Caki2 (cell line): ENCODE data around the gene TCF12. TPM values are rescaled to one million over a fixed set of nuclear protein-coding genes. Genes with fewer than 3 reads are reported as not detected.
"Not testable (repeated sequence)": the region's sequence is repeated elsewhere in the genome, so short reads cannot be mapped to it uniquely, and the experiment has no call there.

Experiments used
- DNase-seq: peaks from one replicate; pipeline ENCODE4 v3.0.0-alpha.2; 2015; ENCODE audit warnings: low read depth
- in situ Hi-C: cut with HindIII; loops from 2 replicates; pipeline ENCODE4 v1.10.0; 2016; ENCODE audit warnings: low sequenced_read_pairs, low pct_unique_long_range_greater_than_20kb, mixed read lengths
- total RNA-seq: library from RNA; depleted of rRNA; stranded (reverse); fragments of >200 nt; shearing (Covaris generic); gene quantifications from 2 replicates; pipeline ENCODE4 v1.2.3, GENCODE V29; 2014; ENCODE audit warnings: low replicate concordance

TCF12 gene
- total RNA-seq, 1 experiment from 2014 or later: 61.2 TPM

GRCh38 chr15:57130956-57131355 lies 212.5 kb downstream of the TCF12 start:
- no peak for DNase-seq
- in situ Hi-C loops: no loop called here

DNA sequence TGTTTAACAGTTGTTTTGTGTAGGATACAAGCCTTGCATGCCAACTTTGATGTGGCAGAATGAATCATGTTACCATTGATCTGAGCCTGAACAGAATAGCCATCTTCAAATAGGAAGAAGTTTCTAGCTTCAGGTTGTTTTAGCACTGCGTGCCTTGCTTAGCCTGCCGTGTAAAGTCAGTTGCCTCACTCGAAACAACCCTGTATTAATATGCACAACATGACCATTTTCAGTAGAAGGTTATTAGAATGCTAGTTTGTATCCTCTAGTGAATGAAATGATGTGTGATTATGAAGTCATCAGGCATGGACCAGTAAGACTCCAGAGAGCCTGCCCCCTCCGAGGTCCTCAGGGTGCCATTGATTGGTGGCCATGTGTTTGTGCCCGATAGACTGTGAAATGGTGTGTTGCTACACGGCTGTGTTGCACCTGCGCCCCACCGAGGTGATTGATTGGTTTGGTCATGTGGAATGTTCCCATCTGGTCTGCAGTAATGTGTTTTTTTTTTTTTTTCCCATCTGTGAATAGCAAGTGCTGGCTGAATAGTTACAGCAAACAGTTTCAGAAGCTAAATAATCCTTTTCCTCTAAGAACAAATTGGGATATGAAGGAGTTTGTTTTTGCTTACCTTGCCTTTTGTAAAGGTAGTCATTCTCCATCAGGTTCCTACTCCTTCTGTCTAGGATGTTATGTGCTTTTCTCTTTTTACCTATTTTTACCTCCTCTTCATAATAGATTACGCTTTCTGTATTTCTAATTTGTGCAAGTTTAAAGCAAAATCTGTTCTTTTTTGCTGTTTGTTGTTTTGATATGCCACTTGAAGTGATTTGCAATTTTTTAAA lies 214.9 kb downstream of the TCF12 start:
- in situ Hi-C loops: no loop called here

GRCh38 chr15:57134071-57134605 lies 215.7 kb downstream of the TCF12 start:
- no peak for DNase-seq
- in situ Hi-C loops: no loop called here

More for the DNA sequence above, 214.9 kb downstream of the TCF12 start:
- no peak for DNase-seq

- DNase-seq: no peak
- in situ Hi-C loops: no loop called here
These were observed 216.4 kb downstream of the TCF12 start for GRCh38 chr15:57134851-57135250.

- DNase-seq: no peak
- in situ Hi-C loops: no loop called here
These were observed 217.4 kb downstream of the TCF12 start for GRCh38 chr15:57135800-57136199.

- in situ Hi-C loops: no loop called here
- peak; percentile 38 for DNase-seq
These were observed 219.9 kb downstream of the TCF12 start for GRCh38 chr15:57138349-57138788.

GRCh38 chr15:57143511-57144078 lies 225.2 kb downstream of the TCF12 start:
- in situ Hi-C loops: no loop called here
- no peak for DNase-seq

GRCh38 chr15:57144448-57144847 lies 226.0 kb downstream of the TCF12 start:
- in situ Hi-C loops: no loop called here

DNA sequence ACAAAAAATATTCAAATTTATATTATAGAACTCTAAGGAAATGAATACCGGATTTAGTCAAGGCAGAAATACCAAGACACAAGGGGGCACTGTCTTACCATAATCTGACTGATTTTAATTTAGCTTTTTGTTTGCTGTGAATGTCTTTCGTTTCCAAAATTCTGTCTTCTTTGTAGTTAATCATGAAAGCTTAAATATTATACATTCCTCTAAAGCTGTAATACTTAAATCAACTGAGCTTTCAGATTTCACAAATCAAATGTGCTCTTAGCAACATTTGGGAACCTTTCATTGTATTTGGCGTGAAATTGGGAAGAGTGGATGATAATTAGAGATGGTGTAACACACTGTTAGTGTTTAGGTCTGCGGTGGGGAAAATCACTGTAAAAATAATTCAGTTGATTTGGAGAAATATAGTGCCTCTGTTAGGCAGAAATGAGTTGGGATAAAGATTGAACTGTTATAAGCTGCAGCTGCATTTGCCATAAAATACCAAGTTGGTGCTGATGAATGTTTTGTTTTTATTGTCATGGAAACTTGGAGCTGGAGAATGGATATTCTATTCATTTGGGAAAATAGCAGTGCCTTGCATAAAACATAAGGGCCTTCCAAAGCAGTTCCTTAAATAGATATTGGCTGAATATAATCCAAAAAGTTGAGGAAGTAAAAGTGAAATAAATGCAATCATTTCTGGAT lies 228.2 kb downstream of the TCF12 start:
- DNase-seq: peak; percentile 32
- in situ Hi-C loops: no loop called here

More at GRCh38 chr15:57144448-57144847, 226.0 kb downstream of the TCF12 start:
- no peak for DNase-seq

DNA sequence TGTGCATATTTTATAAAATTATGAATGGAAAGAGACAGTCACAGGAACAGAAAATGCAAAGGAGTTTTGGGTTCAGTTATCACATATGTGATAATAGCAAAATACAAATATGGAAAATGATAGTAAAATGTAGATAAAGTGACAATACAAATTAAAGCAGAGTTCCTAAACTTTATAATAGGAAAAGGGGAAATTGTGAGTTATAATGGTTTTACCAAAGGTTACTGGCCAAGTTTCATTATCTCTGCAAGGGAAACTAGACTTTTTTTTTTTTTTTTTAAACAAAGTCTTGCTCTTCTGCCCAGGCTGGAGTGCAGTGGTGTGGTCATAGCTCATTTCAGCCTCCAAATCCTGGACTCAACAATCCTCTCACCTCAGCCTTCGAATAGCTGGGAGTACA lies 229.2 kb downstream of the TCF12 start:
- in situ Hi-C loops: no loop called here
- DNase-seq: no peak

- in situ Hi-C loops: no loop called here
- DNase-seq: no peak
These were observed 229.8 kb downstream of the TCF12 start for GRCh38 chr15:57148262-57148661.

- in situ Hi-C loops: no loop called here
- no peak for DNase-seq
These were observed 230.8 kb downstream of the TCF12 start for GRCh38 chr15:57149196-57149595.

DNA sequence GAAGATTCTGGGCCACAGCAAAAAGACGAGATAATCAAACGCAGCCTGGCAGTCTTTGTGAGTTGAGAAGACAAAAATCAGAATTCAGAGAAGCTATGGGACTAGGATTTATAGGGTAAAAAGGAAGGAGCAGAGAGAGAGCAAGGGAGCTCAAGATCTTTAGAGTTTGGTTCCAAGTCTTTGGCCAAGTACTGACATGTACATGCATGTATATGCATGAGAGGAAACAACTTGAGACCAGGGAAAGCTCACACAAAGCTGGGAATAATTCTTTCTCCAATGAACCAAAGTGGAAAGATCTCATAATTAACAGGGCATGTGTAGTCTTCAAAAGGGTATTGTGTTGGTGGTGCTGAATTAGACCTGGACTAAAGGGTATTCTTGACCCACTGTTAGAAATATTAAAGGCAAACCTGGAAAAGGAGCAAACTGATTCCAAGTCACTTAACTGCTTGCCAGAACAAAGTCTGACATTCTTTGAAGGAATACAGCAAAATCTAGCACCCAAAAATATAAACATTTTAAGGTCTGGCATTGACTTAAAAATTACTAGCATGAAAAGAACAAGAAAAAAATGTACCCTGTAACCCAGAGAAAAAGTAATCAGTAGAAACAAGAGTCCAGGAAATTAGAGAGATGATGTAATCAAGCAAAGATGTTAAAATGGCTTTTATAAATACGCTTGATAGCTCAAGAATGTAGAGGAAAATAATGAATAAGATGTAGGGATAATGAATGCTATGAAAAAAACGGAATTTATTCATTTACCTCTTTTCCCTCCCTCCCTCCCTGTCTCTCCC lies 231.8 kb downstream of the TCF12 start:
- in situ Hi-C loops: no loop called here
- DNase-seq: no peak

DNA sequence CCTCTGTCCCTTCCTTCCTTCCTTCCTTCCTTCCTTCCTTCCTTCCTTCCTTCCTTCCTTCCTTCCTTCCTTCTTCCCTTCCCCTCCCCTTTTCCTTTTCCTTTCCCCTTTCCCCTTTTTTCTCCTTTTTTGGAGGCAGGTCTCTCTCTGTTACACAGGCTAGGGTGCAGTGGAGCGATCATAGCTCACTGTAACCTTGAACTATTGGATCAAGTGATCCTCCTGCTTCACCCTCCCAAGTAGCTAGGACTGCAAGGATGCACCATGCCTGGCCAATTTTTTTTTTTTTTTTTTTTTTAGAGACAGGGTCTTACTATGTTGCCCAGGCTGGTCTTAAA lies 232.4 kb downstream of the TCF12 start:
- DNase-seq, in situ Hi-C loops: not testable (repeated sequence)

DNA sequence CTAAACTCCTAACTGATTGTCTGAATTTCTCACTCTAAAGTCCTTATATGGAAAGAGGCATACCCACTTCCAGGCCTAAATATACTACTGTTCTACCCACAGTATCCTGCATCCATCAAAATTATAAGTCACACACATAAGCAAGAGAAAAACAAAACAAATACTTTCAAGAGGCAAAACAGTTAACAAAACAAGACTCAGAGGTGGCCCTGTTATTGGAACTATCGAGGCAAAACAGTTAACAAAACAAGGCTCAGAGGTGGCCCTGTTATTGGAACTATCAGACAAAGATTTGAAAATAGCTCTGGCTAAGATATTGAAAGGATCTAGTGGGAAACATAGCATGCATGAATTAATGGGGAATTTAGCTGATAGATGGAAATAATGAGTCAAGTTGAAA lies 233.7 kb downstream of the TCF12 start:
- no peak for DNase-seq
- in situ Hi-C loops: no loop called here

GRCh38 chr15:57152666-57153539 lies 234.5 kb downstream of the TCF12 start:
- in situ Hi-C loops: no loop called here
- no peak for DNase-seq

GRCh38 chr15:57156210-57156884 lies 237.9 kb downstream of the TCF12 start:
- in situ Hi-C loops: no loop called here

More at GRCh38 chr15:57156210-57156884, 237.9 kb downstream of the TCF12 start:
- DNase-seq: no peak
